H9 (cell line): Measurements from ENCODE around the gene ZNF385D. TPM values are rescaled to one million over a fixed set of nuclear protein-coding genes. Genes with fewer than 3 reads are reported as not detected.
A peak's percentile ranks its signal among the peaks of the same experiment; 100 is the strongest.

ENCODE experiments used
- DNase-seq: peaks from one replicate; pipeline ENCODE4 v3.0.0-alpha.2; 2017
- H2AFZ ChIP-seq: one replicate; pipeline ENCODE4 v1.6.1; 2013; ENCODE audit warnings: mild to moderate bottlenecking, low read length, control low read depth, moderate library complexity
- H2AK5ac ChIP-seq: 2 replicates; pipeline ENCODE4 v1.6.1; 2013; ENCODE audit warnings: low read length, control low read depth, mixed read lengths; ENCODE audit not compliant: insufficient read length
- H2BK120ac ChIP-seq: one replicate; pipeline ENCODE4 v1.6.1; 2013; ENCODE audit warnings: low read depth, mild to moderate bottlenecking, low read length, control low read depth, inconsistent platforms; ENCODE audit not compliant: poor library complexity, severe bottlenecking
- H2BK12ac ChIP-seq: 2 replicates; pipeline ENCODE4 v1.6.1; 2013; ENCODE audit warnings: low read length, control low read depth, mixed read lengths, low read depth; ENCODE audit not compliant: insufficient read length
- H2BK15ac ChIP-seq: 2 replicates; pipeline ENCODE4 v1.6.1; 2013; ENCODE audit warnings: low read depth, low read length, control low read depth
- H2BK20ac ChIP-seq: one replicate; pipeline ENCODE4 v1.6.1; 2013; ENCODE audit warnings: low read depth, mild to moderate bottlenecking, low read length, control low read depth, inconsistent platforms; ENCODE audit not compliant: poor library complexity, severe bottlenecking
- H2BK5ac ChIP-seq: 2 replicates; pipeline ENCODE4 v1.6.1; 2013; ENCODE audit warnings: low read length, control low read depth, mixed read lengths; ENCODE audit not compliant: insufficient read length
- H3K14ac ChIP-seq: 2 replicates; pipeline ENCODE4 v1.6.1; 2013; ENCODE audit warnings: low read length, control low read depth; ENCODE audit not compliant: insufficient read depth
- H3K18ac ChIP-seq: 2 replicates; pipeline ENCODE4 v1.6.1; 2013; ENCODE audit warnings: low read depth, mild to moderate bottlenecking, mixed read lengths, low read length, control low read depth; ENCODE audit not compliant: insufficient read length
- H3K23ac ChIP-seq: 2 replicates; pipeline ENCODE4 v1.6.1; 2013; ENCODE audit warnings: low read length, control low read depth, mixed read lengths, low read depth; ENCODE audit not compliant: insufficient read length
- H3K23me2 ChIP-seq: 2 replicates; pipeline ENCODE4 v1.6.1; 2013; ENCODE audit warnings: low read depth, mild to moderate bottlenecking, mixed read lengths, low read length, control low read depth; ENCODE audit not compliant: insufficient read length, poor library complexity, severe bottlenecking
- H3K27ac ChIP-seq: 2 replicates; pipeline ENCODE4 v1.5.1; 2013; ENCODE audit warnings: low read length, control low read depth, mixed read lengths, low read depth; ENCODE audit not compliant: insufficient read length
- H3K27me3 ChIP-seq: 2 replicates; pipeline ENCODE4 v1.6.1; 2013; ENCODE audit warnings: low read length, control low read depth, inconsistent platforms; ENCODE audit not compliant: insufficient read depth
- H3K4ac ChIP-seq: 2 replicates; pipeline ENCODE4 v1.6.1; 2013; ENCODE audit warnings: low read depth, mild to moderate bottlenecking, control low read depth, inconsistent platforms, low read length, moderate library complexity
- H3K4me1 ChIP-seq: 2 replicates; pipeline ENCODE4 v1.6.1; 2013; ENCODE audit warnings: low read length, control low read depth, inconsistent platforms; ENCODE audit not compliant: insufficient read depth
- H3K4me2 ChIP-seq: 2 replicates; pipeline ENCODE4 v1.6.1; 2013; ENCODE audit warnings: low read length, control low read depth, mixed read lengths; ENCODE audit not compliant: insufficient read length, insufficient read depth
- H3K56ac ChIP-seq: 2 replicates; pipeline ENCODE4 v1.6.1; 2013; ENCODE audit warnings: low read depth, mild to moderate bottlenecking, mixed read lengths, low read length, control low read depth; ENCODE audit not compliant: insufficient read length
- H3K79me1 ChIP-seq: 2 replicates; pipeline ENCODE4 v1.6.1; 2013; ENCODE audit warnings: low read depth, mild to moderate bottlenecking, moderate library complexity, low read length, control low read depth, inconsistent platforms; ENCODE audit not compliant: insufficient read depth, poor library complexity, severe bottlenecking
- H3K79me2 ChIP-seq: 2 replicates; pipeline ENCODE4 v1.6.1; 2013; ENCODE audit warnings: low read length, control low read depth, inconsistent platforms; ENCODE audit not compliant: insufficient read depth
- H3K9ac ChIP-seq: 2 replicates; pipeline ENCODE4 v1.6.1; 2013; ENCODE audit warnings: low read length, control low read depth, mixed read lengths; ENCODE audit not compliant: insufficient read length; ENCODE audit errors: extremely low read depth
- H3K9me3 ChIP-seq: one replicate; pipeline ENCODE4 v1.6.1; 2013; ENCODE audit warnings: low read depth, low read length, inconsistent platforms; ENCODE audit not compliant: control insufficient read depth
- H3T11ph ChIP-seq: one replicate; pipeline ENCODE4 v1.6.1; 2013; ENCODE audit warnings: mild to moderate bottlenecking, low read length, control low read depth, inconsistent platforms
- H4K20me1 ChIP-seq: one replicate; pipeline ENCODE4 v1.6.1; 2013; ENCODE audit not compliant: control insufficient read depth, insufficient read length, insufficient read depth
- H4K5ac ChIP-seq: 2 replicates; pipeline ENCODE4 v1.6.1; 2013; ENCODE audit warnings: low read depth, mild to moderate bottlenecking, mixed read lengths, low read length, control low read depth; ENCODE audit not compliant: insufficient read length
- H4K8ac ChIP-seq: replicated peaks from 2 replicates; pipeline ENCODE4 v1.6.1; 2013; ENCODE audit warnings: low read length, control low read depth, mixed read lengths, low read depth; ENCODE audit not compliant: insufficient read length
- H4K91ac ChIP-seq: 2 replicates; pipeline ENCODE4 v1.6.1; 2013; ENCODE audit warnings: low read depth, mild to moderate bottlenecking, moderate library complexity, mixed read lengths, low read length, control low read depth; ENCODE audit not compliant: insufficient read length
- H3K27ac Mint-ChIP-seq, 3 experiments: 2 replicates in 2 of 3; 3 replicates in 1 of 3; pipeline ENCODE4 v1.8.0; 2020 to 2021; ENCODE audit warnings: mixed read lengths in 3 of 3, mild to moderate bottlenecking in 1 of 3, moderate library complexity in 1 of 3
- H3K27me3 Mint-ChIP-seq: 2 replicates; pipeline ENCODE4 v1.8.0; 2021; ENCODE audit warnings: low read depth, mild to moderate bottlenecking, moderate library complexity, mixed read lengths
- H3K36me3 Mint-ChIP-seq, 3 experiments: 2 replicates in 2 of 3; 3 replicates in 1 of 3; pipeline ENCODE4 v1.8.0; 2020 to 2021; ENCODE audit warnings: low read depth in 3 of 3, mixed read lengths in 3 of 3; ENCODE audit not compliant: insufficient read depth in 1 of 3
- H3K4me1 Mint-ChIP-seq, 2 experiments: 2 replicates each; pipeline ENCODE4 v1.8.0; 2020; ENCODE audit warnings: mixed read lengths in 2 of 2
- H3K4me3 Mint-ChIP-seq, 2 experiments: 2 replicates in 1 of 2; 3 replicates in 1 of 2; pipeline ENCODE4 v1.8.0; 2020 to 2021; ENCODE audit warnings: mild to moderate bottlenecking in 2 of 2, mixed read lengths in 2 of 2, moderate library complexity in 1 of 2
- H3K9me3 Mint-ChIP-seq, 2 experiments: 2 replicates in 1 of 2; 3 replicates in 1 of 2; pipeline ENCODE4 v1.8.0; 2020; ENCODE audit warnings: mild to moderate bottlenecking in 2 of 2, mixed read lengths in 2 of 2, moderate library complexity in 1 of 2
- WGBS: extraction: QIAGEN DNeasy Blood & Tissue Kit; methylation state at CpG from one replicate; pipeline ENCODE4 v1.1.7; 2013; ENCODE audit warnings: missing lambda C conversion rate, low lambda C conversion rate, mixed read lengths; ENCODE audit not compliant: insufficient read length; ENCODE audit errors: extremely low coverage; 5-methylcytosine and 5-hydroxymethylcytosine counted together
- total RNA-seq: library from RNA; stranded (reverse); gene quantifications from 2 replicates; pipeline ENCODE4 v1.2.1, GENCODE V29; 2021
- TF ChIP-seq, protein P1 (sequence below): fragments of 200-600 bp; sonication (generic); conservative IDR thresholded peaks from 3 replicates; pipeline ENCODE4 v1.8.0; 2021; ENCODE audit warnings: antibody characterized with exemption, mild to moderate bottlenecking

ZNF385D gene
- total RNA-seq, 1 experiment from 2014 or later = 1.5 TPM

DNA sequence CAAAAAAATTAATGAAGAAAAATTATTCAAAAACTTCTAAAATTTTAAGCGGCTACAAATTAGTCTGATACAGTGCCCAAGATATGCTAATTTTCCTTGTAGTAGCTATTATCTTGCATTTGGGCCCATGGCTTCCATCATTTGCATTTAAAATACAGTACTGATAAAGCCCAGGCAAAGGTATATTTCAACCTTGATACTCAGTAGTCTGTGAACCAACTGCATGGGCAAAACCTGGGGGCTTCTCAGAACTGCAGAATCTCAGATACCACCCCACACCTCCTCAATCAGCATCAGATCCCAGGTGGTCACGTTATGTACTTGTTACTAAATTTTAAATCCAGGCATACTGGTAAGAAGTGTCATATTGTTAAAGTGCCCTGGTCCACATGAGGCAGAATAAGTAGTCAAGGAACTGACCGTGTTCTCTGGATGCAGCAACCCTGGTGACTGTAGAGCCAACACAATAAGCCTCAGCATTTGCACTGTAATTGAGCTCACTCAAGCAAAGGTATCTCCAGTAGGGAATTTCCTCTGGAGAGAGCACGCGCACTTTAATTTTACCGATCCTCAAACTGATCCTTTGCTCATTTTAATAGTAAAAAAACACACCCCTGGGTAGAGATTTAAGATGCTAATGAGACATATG lies 31.9 kb downstream of the ZNF385D start:
- no peaks in the 10 kb centered on the region for H3K27me3 ChIP-seq
- H2AFZ ChIP-seq = no peak overlapping the region
- H3K4me1 Mint-ChIP-seq = peaks cover 24 to 25% of the 10 kb centered on the region in 2 experiments
- H3K23ac ChIP-seq = no peak overlapping the region
- H3K4me2 ChIP-seq = peak overlapping the region; percentile 41
- H3K4me1 ChIP-seq = peaks cover 5% of the 10 kb centered on the region; the same call in 1 of the 2 replicates
- H3K27me3 Mint-ChIP-seq = no peaks in the 10 kb centered on the region
- H3K9ac ChIP-seq = no peak overlapping the region
- H3K18ac ChIP-seq = no peak overlapping the region
- peak overlapping the region in 2 of 3 experiments; percentile 46 to 60; a peak in 4 of 7 replicates for H3K27ac Mint-ChIP-seq
- H4K20me1 ChIP-seq = no peaks in the 10 kb centered on the region
- H3K27ac ChIP-seq = no peak overlapping the region
- no peaks in the 10 kb centered on the region for H3K79me1 ChIP-seq
- no peak overlapping the region for H2BK12ac ChIP-seq
- H3K23me2 ChIP-seq = peaks cover 3% of the 10 kb centered on the region
- H3K36me3 Mint-ChIP-seq = peaks cover 0 to 11% (median 7%) of the 10 kb centered on the region in 3 experiments; a peak in 5 of 7 replicates
- no peak overlapping the region for H2BK20ac ChIP-seq
- no peak overlapping the region for H3K56ac ChIP-seq
- WGBS = no CpG with 5 or more reads among the region's 6 CpGs
- TF ChIP-seq, protein P1, sequence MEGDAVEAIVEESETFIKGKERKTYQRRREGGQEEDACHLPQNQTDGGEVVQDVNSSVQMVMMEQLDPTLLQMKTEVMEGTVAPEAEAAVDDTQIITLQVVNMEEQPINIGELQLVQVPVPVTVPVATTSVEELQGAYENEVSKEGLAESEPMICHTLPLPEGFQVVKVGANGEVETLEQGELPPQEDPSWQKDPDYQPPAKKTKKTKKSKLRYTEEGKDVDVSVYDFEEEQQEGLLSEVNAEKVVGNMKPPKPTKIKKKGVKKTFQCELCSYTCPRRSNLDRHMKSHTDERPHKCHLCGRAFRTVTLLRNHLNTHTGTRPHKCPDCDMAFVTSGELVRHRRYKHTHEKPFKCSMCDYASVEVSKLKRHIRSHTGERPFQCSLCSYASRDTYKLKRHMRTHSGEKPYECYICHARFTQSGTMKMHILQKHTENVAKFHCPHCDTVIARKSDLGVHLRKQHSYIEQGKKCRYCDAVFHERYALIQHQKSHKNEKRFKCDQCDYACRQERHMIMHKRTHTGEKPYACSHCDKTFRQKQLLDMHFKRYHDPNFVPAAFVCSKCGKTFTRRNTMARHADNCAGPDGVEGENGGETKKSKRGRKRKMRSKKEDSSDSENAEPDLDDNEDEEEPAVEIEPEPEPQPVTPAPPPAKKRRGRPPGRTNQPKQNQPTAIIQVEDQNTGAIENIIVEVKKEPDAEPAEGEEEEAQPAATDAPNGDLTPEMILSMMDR = no peak
- no peak overlapping the region for H2BK15ac ChIP-seq
- H4K8ac ChIP-seq = no peak overlapping the region
- no peak for DNase-seq
- H3K79me2 ChIP-seq = no peaks in the 10 kb centered on the region
- H4K5ac ChIP-seq = no peak overlapping the region
- H2BK5ac ChIP-seq = no peak overlapping the region
- peaks cover 4 to 5% of the 10 kb centered on the region in 2 experiments; a peak in 4 of 5 replicates for H3K9me3 Mint-ChIP-seq
- no peak overlapping the region for H3K14ac ChIP-seq
- no peaks in the 10 kb centered on the region for H3K9me3 ChIP-seq
- H2AK5ac ChIP-seq = no peak overlapping the region
- H3K4me3 Mint-ChIP-seq = peak overlapping the region in 1 of 2 experiments; percentile 29; a peak in 4 of 5 replicates
- H4K91ac ChIP-seq = no peak overlapping the region
- no peak overlapping the region for H2BK120ac ChIP-seq
- H3T11ph ChIP-seq = no peak overlapping the region
- H3K4ac ChIP-seq = no peak overlapping the region
